IMR-90 (cell line): ENCODE measurements around the gene CRYBB1. TPM values are rescaled to one million over a fixed set of nuclear protein-coding genes. Genes with fewer than 3 reads are reported as not detected.

ENCODE experiments used
- ATAC-seq: fragments of 200-7000 bp; cut with Tn5 transposase; 2 replicates; pipeline ENCODE4 v1.9.1; 2020; ENCODE audit warnings: low read depth, mild to moderate bottlenecking, moderate library complexity
- BruUV-seq: library from RNA; stranded (reverse); fragments of 400-500 nt; replicated peaks from 2 replicates; lab custom pipeline; 2021; lab: Mats Ljungman, UMichigan
- CTCF ChIA-PET: fragments of 300-600 bp; formaldehyde crosslinking; extraction: SDS; loops from one replicate; lab custom pipeline; 2021; ENCODE audit warnings: antibody characterized with exemption; lab: Yijun Ruan, JAX
- POLR2A ChIA-PET: fragments of 300-600 bp; sonication (Branson Sonifier 250); formaldehyde crosslinking; loops from one replicate; lab custom pipeline; 2022; ENCODE audit warnings: antibody characterized with exemption; ENCODE audit not compliant: unreplicated experiment; lab: Charles Lee
- DNase-seq: peaks from one replicate; pipeline ENCODE4 v3.0.0; 2013
- H2AFZ ChIP-seq: replicated peaks from 2 replicates; pipeline ENCODE3; 2013; ENCODE audit warnings: low read length, mild to moderate bottlenecking; ENCODE audit not compliant: poor library complexity
- H2AK5ac ChIP-seq: 2 replicates; pipeline ENCODE4 v1.6.1; 2013; ENCODE audit warnings: low read depth, low read length, inconsistent platforms
- H2AK9ac ChIP-seq: replicated peaks from 2 replicates; pipeline ENCODE3; 2013; ENCODE audit warnings: mild to moderate bottlenecking, low read depth, low read length, moderate library complexity; ENCODE audit not compliant: poor library complexity
- H2BK120ac ChIP-seq: 2 replicates; pipeline ENCODE4 v1.6.1; 2013; ENCODE audit warnings: low read depth, low read length, inconsistent platforms
- H2BK15ac ChIP-seq: 3 replicates; pipeline ENCODE4 v1.6.1; 2013; ENCODE audit warnings: low read depth, low read length, inconsistent platforms
- H2BK20ac ChIP-seq: 2 replicates; pipeline ENCODE4 v1.6.1; 2013; ENCODE audit warnings: low read depth, mild to moderate bottlenecking, inconsistent platforms, low read length, moderate library complexity
- H2BK5ac ChIP-seq: 2 replicates; pipeline ENCODE4 v1.6.1; 2013; ENCODE audit warnings: mild to moderate bottlenecking, low read depth, low read length, inconsistent platforms; ENCODE audit not compliant: poor library complexity, severe bottlenecking
- H3K14ac ChIP-seq: replicated peaks from 2 replicates; pipeline ENCODE4 v1.6.1; 2013; ENCODE audit warnings: low read depth, low read length, inconsistent platforms
- H3K18ac ChIP-seq: 2 replicates; pipeline ENCODE4 v1.6.1; 2013; ENCODE audit warnings: low read depth, low read length, control low read depth
- H3K23ac ChIP-seq: 2 replicates; pipeline ENCODE4 v1.6.1; 2013; ENCODE audit warnings: low read depth, low read length, inconsistent platforms
- H3K27ac ChIP-seq: 2 replicates; pipeline ENCODE4 v1.5.1; 2013; ENCODE audit warnings: mild to moderate bottlenecking, control low read depth, low read length; ENCODE audit not compliant: insufficient read depth
- H3K27me3 ChIP-seq: 2 replicates; pipeline ENCODE4 v1.6.1; 2013; ENCODE audit warnings: low read length; ENCODE audit not compliant: control insufficient read depth, insufficient read depth
- H3K36me3 ChIP-seq: 2 replicates; pipeline ENCODE4 v1.6.1; 2013; ENCODE audit warnings: low read length, mixed read lengths; ENCODE audit not compliant: control insufficient read depth, insufficient read depth
- H3K4ac ChIP-seq: 2 replicates; pipeline ENCODE4 v1.6.1; 2013; ENCODE audit warnings: low read depth, low read length, inconsistent platforms
- H3K4me1 ChIP-seq: 2 replicates; pipeline ENCODE4 v1.6.1; 2013; ENCODE audit warnings: low read length, mixed read lengths; ENCODE audit not compliant: control insufficient read depth, insufficient read depth
- H3K4me2 ChIP-seq: 2 replicates; pipeline ENCODE4 v1.6.1; 2013; ENCODE audit warnings: low read depth, mild to moderate bottlenecking, control low read depth, low read length, moderate library complexity
- H3K4me3 ChIP-seq: 2 replicates; pipeline ENCODE4 v1.5.1; 2013; ENCODE audit warnings: low read depth, mild to moderate bottlenecking, control low read depth, low read length, moderate library complexity; ENCODE audit not compliant: insufficient read depth
- H3K56ac ChIP-seq: 2 replicates; pipeline ENCODE4 v1.6.1; 2013; ENCODE audit warnings: low read length, inconsistent platforms; ENCODE audit not compliant: insufficient read depth; ENCODE audit errors: extremely low read depth
- H3K79me1 ChIP-seq, 2 experiments: 2 replicates each; pipeline ENCODE4 v1.6.1; 2013; ENCODE audit warnings: low read length in 2 of 2, inconsistent platforms in 1 of 2, low read depth in 1 of 2
- H3K9ac ChIP-seq: 2 replicates; pipeline ENCODE4 v1.6.1; 2013; ENCODE audit warnings: low read depth, low read length, control low read depth
- H3K9me1 ChIP-seq: 2 replicates; pipeline ENCODE4 v1.6.1; 2013; ENCODE audit warnings: low read length, inconsistent platforms; ENCODE audit not compliant: insufficient read depth
- H3K9me3 ChIP-seq: 2 replicates; pipeline ENCODE4 v1.6.1; 2013; ENCODE audit warnings: low read length; ENCODE audit not compliant: control insufficient read depth, insufficient read depth
- H4K20me1 ChIP-seq: 2 replicates; pipeline ENCODE4 v1.6.1; 2013; ENCODE audit warnings: low read length, inconsistent platforms; ENCODE audit not compliant: insufficient read depth
- H4K5ac ChIP-seq: 2 replicates; pipeline ENCODE4 v1.6.1; 2013; ENCODE audit warnings: mild to moderate bottlenecking, low read depth, low read length, control low read depth
- H4K8ac ChIP-seq, 2 experiments: 2 replicates each; pipeline ENCODE4 v1.6.1; 2013; ENCODE audit warnings: low read depth in 2 of 2, low read length in 2 of 2, control low read depth in 1 of 2, inconsistent platforms in 1 of 2
- H4K91ac ChIP-seq: 2 replicates; pipeline ENCODE4 v1.6.1; 2013; ENCODE audit warnings: low read depth, low read length, inconsistent platforms; ENCODE audit not compliant: insufficient read depth
- BHLHE40 ChIP-seq: fragments of 150-350 bp; IDR thresholded peaks from 2 replicates; pipeline ENCODE4 v1.6.1; 2016; ENCODE audit warnings: mild to moderate bottlenecking, low read depth, low read length
- MAFK ChIP-seq: IDR thresholded peaks from 2 replicates; pipeline ENCODE4 v1.6.1; 2012; ENCODE audit warnings: low read depth, low read length, improper control_type of control experiment
- RAD21 ChIP-seq: IDR thresholded peaks from 2 replicates; pipeline ENCODE4 v1.6.1; 2012; ENCODE audit warnings: low read length, improper control_type of control experiment
- RCOR1 ChIP-seq: IDR thresholded peaks from 2 replicates; pipeline ENCODE4 v1.6.1; 2012; ENCODE audit warnings: mild to moderate bottlenecking, low read length, improper control_type of control experiment; ENCODE audit not compliant: insufficient replicate concordance
- WGBS, 2 experiments: methylation state at CpG; one replicate each; pipeline versions ENCODE4 v1.1.5 to v1.1.7; 2013; ENCODE audit warnings: missing lambda C conversion rate in 2 of 2; ENCODE audit not compliant: insufficient read length in 1 of 2; ENCODE audit errors: extremely low coverage in 2 of 2; 5-methylcytosine and 5-hydroxymethylcytosine counted together
- dilution Hi-C: fragments of 300-500 bp; cut with HindIII; formaldehyde crosslinking; loops from one replicate; pipeline ENCODE4 v1.14.3; 2018; ENCODE audit warnings: low sequenced_read_pairs; ENCODE audit not compliant: unreplicated experiment
- in situ Hi-C: fragments of 300-500 bp; cut with MboI; formaldehyde crosslinking; loops from 3 replicates; pipeline ENCODE4 v1.14.3; 2019; ENCODE audit warnings: low sequenced_read_pairs, inconsistent platforms, mixed read lengths
- intact Hi-C: fragments of 100-400 bp; cut with micrococcal nuclease; formaldehyde crosslinking; loops from 2 replicates; pipeline ENCODE4 v1.10.0; 2022
- polyA plus RNA-seq, 3 experiments: library from polyadenylated mRNA; depleted of rRNA; stranded (reverse); fragments of >200 nt; gene quantifications; 2 replicates each; pipeline ENCODE4 v1.2.3, GENCODE V29; 2012; ENCODE audit warnings: low replicate concordance in 1 of 3
- total RNA-seq: library from RNA; depleted of rRNA; stranded (reverse); fragments of >200 nt; gene quantifications from 2 replicates; pipeline ENCODE4 v1.2.3, GENCODE V29; 2012

Gene CRYBB1
- total and polyA plus RNA-seq, 2 of the 4 experiments (the other 2 are of a cell fraction) = not detected

DNA sequence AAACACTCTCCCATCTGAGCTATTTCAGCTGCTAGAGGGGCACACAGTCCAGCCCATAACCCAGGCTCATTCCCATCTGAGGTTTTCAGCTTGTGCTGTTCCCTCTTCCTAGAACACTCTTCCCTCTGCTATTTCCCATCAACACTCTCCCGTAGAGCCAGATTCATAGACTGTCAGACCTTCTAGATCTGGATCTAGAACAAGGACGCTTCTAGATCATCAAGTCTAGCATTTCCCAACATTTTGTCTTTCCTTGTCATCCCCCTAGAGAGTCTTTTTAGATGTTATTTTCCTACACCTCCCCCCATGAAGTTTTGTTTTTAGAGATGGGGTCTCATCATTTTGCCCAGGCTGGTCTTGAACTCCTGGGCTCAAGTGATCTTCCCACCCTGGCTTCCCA, 17.3 kb upstream of the CRYBB1 start:
- no TSS peak for BruUV-seq
- Histone ChIP-seq H4K20me1 (no peaks in the 10 kb centered on the region), H3K79me1 (no peaks in the 10 kb centered on the region), H3K4ac (no peak overlapping the region), H3K14ac (no peak overlapping the region), H3K9me3 (no peaks in the 10 kb centered on the region), H3K56ac (no peak overlapping the region), H2AK9ac (no peak overlapping the region), H3K4me2 (no peak overlapping the region), H4K8ac (no peak overlapping the region), H4K5ac (no peak overlapping the region), H3K23ac (no peak overlapping the region), H3K9ac (no peak overlapping the region), H2AK5ac (no peak overlapping the region), H4K91ac (no peak overlapping the region), H2BK15ac (no peak overlapping the region), H3K4me3 (no peak overlapping the region), H3K9me1 (no peaks in the 10 kb centered on the region), H3K4me1 (no peaks in the 10 kb centered on the region), H2BK5ac (no peak overlapping the region), H2AFZ (no peak overlapping the region), H2BK20ac (no peak overlapping the region), H3K27ac (no peak overlapping the region), H3K18ac (no peak overlapping the region), H3K36me3 (no peaks in the 10 kb centered on the region), H2BK120ac (no peak overlapping the region), H3K27me3 (peaks cover 16% of the 10 kb centered on the region)
- WGBS, 2 experiments = no CpG with 5 or more reads among the region's 2 CpGs
- dilution Hi-C loops (no loop called here), intact Hi-C loops (no loop called here), in situ Hi-C loops (no loop called here)
- ChIA-PET POLR2A (no interaction called here), CTCF (interaction anchor here (0.6 kb wide), 1 partner anchor 54 kb away, joined by 3 read pairs; no protein-coding TSS in a partner anchor)
- TF ChIP-seq BHLHE40 (no peak), MAFK (no peak), RCOR1 (no peak), RAD21 (no peak)
- DNase-seq = no peak
- no peak for ATAC-seq
